Vagina (tissue), 2 donors: ENCODE results near the gene ANO10. TPM values are rescaled to one million over a fixed set of nuclear protein-coding genes. Genes with fewer than 3 reads are reported as not detected.
"Not testable (repeated sequence)": the region's sequence is repeated elsewhere in the genome, so short reads cannot be mapped to it uniquely, and the experiment has no call there.

Experiments used
- DNase-seq, 2 donors: peaks; one replicate each; pipeline ENCODE4 v3.0.0-alpha.2; 2017; ENCODE audit errors: extremely low spot score in 2 of 2
- H3K27ac ChIP-seq: fragments of 200-600 bp; sonication (generic); one replicate; pipeline ENCODE4 v1.5.1; 2019
- H3K27me3 ChIP-seq: fragments of 200-600 bp; sonication (generic); one replicate; pipeline ENCODE4 v1.5.1; 2019
- H3K36me3 ChIP-seq, 2 donors: fragments of 200-600 bp; sonication (generic); one replicate each; pipeline ENCODE4 v1.5.1; 2017 to 2019
- H3K4me1 ChIP-seq: fragments of 200-600 bp; sonication (generic); one replicate; pipeline ENCODE4 v1.5.1; 2019
- H3K4me3 ChIP-seq, 2 donors: fragments of 200-600 bp; sonication (generic); 1 replicate in 1 of 2; 2 replicates in 1 of 2; pipeline ENCODE4 v1.5.1; 2016 to 2019
- H3K9me3 ChIP-seq: fragments of 200-600 bp; sonication (generic); one replicate; pipeline ENCODE4 v1.5.1; 2019
- CTCF ChIP-seq, 3 experiments: fragments of 450-650 bp in 2 of 3; fragments of 200-600 bp in 1 of 3; sonication (generic) in 1 of 3; IDR thresholded peaks; one replicate each; pipeline ENCODE4 v1.5.1; 2017 to 2019; ENCODE audit warnings: antibody characterized with exemption in 3 of 3, mild to moderate bottlenecking in 2 of 3, moderate library complexity in 2 of 3
- POLR2A ChIP-seq, 2 donors: fragments of 450-650 bp; IDR thresholded peaks; one replicate each; pipeline ENCODE4 v1.6.1; 2017; ENCODE audit warnings: antibody characterized with exemption in 2 of 2, mild to moderate bottlenecking in 2 of 2, moderate library complexity in 2 of 2
- POLR2AphosphoS5 ChIP-seq, 2 donors: sonication (generic); formaldehyde crosslinking; IDR thresholded peaks; one replicate each; pipeline ENCODE4 v1.9.0; 2017; ENCODE audit warnings: antibody characterized with exemption in 2 of 2, mild to moderate bottlenecking in 2 of 2, low read depth in 1 of 2; ENCODE audit not compliant: insufficient read depth in 1 of 2
- intact Hi-C: fragments of 100-400 bp; cut with DNase I; formaldehyde crosslinking; loops from one replicate; pipeline ENCODE4 v1.15.1; 2023
- total RNA-seq: library from RNA; depleted of rRNA; stranded (reverse); fragments of >200 nt; gene quantifications from one replicate; pipeline ENCODE4 v1.2.3, GENCODE V29; 2016

Gene ANO10
- total RNA-seq, 1 donor from 2014 or later: 29.0 TPM

GRCh38 chr3:43364494-43364893 is 257.3 kb downstream of the ANO10 start:
- DNase-seq: no peak
- Histone ChIP-seq H3K9me3 (no peaks in the 10 kb centered on the region), H3K4me3 (no peak overlapping the region), H3K27me3 (no peaks in the 10 kb centered on the region), H3K36me3 (no peaks in the 10 kb centered on the region), H3K27ac (peak overlapping the region; percentile 36), H3K4me1 (peaks cover 28% of the 10 kb centered on the region)
- intact Hi-C loops: no loop called here
- no peak for TF ChIP-seq POLR2AphosphoS5 (IDR thresholded peaks at IDR 0.05; ENCODE audit: insufficient read depth in 1 of 2, low read depth in 1 of 2)
- no peak for TF ChIP-seq POLR2A (IDR thresholded peaks at IDR 0.05)

GRCh38 chr3:43363621-43364266 is 258.1 kb downstream of the ANO10 start:
- no peak for DNase-seq
- H3K9me3 ChIP-seq: no peaks in the 10 kb centered on the region
- H3K4me3 ChIP-seq: no peak overlapping the region
- H3K27ac ChIP-seq: peak overlapping the region; percentile 36
- no peaks in the 10 kb centered on the region for H3K27me3 ChIP-seq
- intact Hi-C loops: no loop called here
- H3K36me3 ChIP-seq: no peaks in the 10 kb centered on the region
- TF ChIP-seq POLR2A (IDR thresholded peaks at IDR 0.05): no peak
- no peak for TF ChIP-seq CTCF (IDR thresholded peaks at IDR 0.05)
- TF ChIP-seq POLR2AphosphoS5 (IDR thresholded peaks at IDR 0.05; ENCODE audit: insufficient read depth in 1 of 2, low read depth in 1 of 2): peak in 1 of 2 donors; percentile 20
- H3K4me1 ChIP-seq: peaks cover 28% of the 10 kb centered on the region

GRCh38 chr3:43362961-43363360 is 258.9 kb downstream of the ANO10 start:
- no peaks in the 10 kb centered on the region for H3K27me3 ChIP-seq
- TF ChIP-seq POLR2A (IDR thresholded peaks at IDR 0.05): no peak
- no peak for TF ChIP-seq POLR2AphosphoS5 (IDR thresholded peaks at IDR 0.05; ENCODE audit: insufficient read depth in 1 of 2, low read depth in 1 of 2)
- TF ChIP-seq CTCF (IDR thresholded peaks at IDR 0.05): no peak
- no peaks in the 10 kb centered on the region for H3K9me3 ChIP-seq
- H3K27ac ChIP-seq: no peak overlapping the region
- H3K4me1 ChIP-seq: peaks cover 28% of the 10 kb centered on the region
- intact Hi-C loops: no loop called here
- no peak overlapping the region for H3K4me3 ChIP-seq
- DNase-seq: no peak
- H3K36me3 ChIP-seq: no peaks in the 10 kb centered on the region

GRCh38 chr3:43362183-43362582 is 259.6 kb downstream of the ANO10 start:
- TF ChIP-seq POLR2A (IDR thresholded peaks at IDR 0.05): no peak
- TF ChIP-seq CTCF (IDR thresholded peaks at IDR 0.05): no peak
- TF ChIP-seq POLR2AphosphoS5 (IDR thresholded peaks at IDR 0.05; ENCODE audit: insufficient read depth in 1 of 2, low read depth in 1 of 2): no peak
- Histone ChIP-seq H3K36me3 (no peaks in the 10 kb centered on the region), H3K4me3 (no peak overlapping the region), H3K4me1 (peaks cover 27% of the 10 kb centered on the region), H3K9me3 (no peaks in the 10 kb centered on the region), H3K27me3 (no peaks in the 10 kb centered on the region), H3K27ac (no peak overlapping the region)
- no peak for DNase-seq
- intact Hi-C loops: no loop called here

GRCh38 chr3:43361077-43361476 is 260.7 kb downstream of the ANO10 start:
- peaks cover 4% of the 10 kb centered on the region for H3K9me3 ChIP-seq
- DNase-seq: no peak

GRCh38 chr3:43356033-43356432 is 265.8 kb downstream of the ANO10 start:
- H3K27ac ChIP-seq, H3K4me3 ChIP-seq, H3K9me3 ChIP-seq, intact Hi-C loops, DNase-seq, H3K27me3 ChIP-seq, H3K4me1 ChIP-seq, H3K36me3 ChIP-seq: not testable (repeated sequence)

More at GRCh38 chr3:43361077-43361476, 260.7 kb downstream of the ANO10 start:
- H3K4me1 ChIP-seq: peaks cover 16% of the 10 kb centered on the region
- TF ChIP-seq POLR2AphosphoS5 (IDR thresholded peaks at IDR 0.05; ENCODE audit: insufficient read depth in 1 of 2, low read depth in 1 of 2): no peak
- no peak for TF ChIP-seq CTCF (IDR thresholded peaks at IDR 0.05)
- no peak for TF ChIP-seq POLR2A (IDR thresholded peaks at IDR 0.05)
- intact Hi-C loops: no loop called here
- no peak overlapping the region for H3K4me3 ChIP-seq
- H3K36me3 ChIP-seq: no peaks in the 10 kb centered on the region
- H3K27me3 ChIP-seq: no peaks in the 10 kb centered on the region
- H3K27ac ChIP-seq: no peak overlapping the region
